Mononuclear cell (primary cell): ENCODE data around the gene VPS26C. TPM values are rescaled to one million over a fixed set of nuclear protein-coding genes. Genes with fewer than 3 reads are reported as not detected.

ENCODE experiments used
- H3K27me3 ChIP-seq: 2 replicates; pipeline ENCODE4 v1.6.0; 2011; ENCODE audit warnings: low read length, control low read depth; ENCODE audit not compliant: insufficient read depth
- H3K4me1 ChIP-seq: 2 replicates; pipeline ENCODE4 v1.5.1; 2011; ENCODE audit warnings: mild to moderate bottlenecking, low read length, control low read depth; ENCODE audit not compliant: insufficient read depth
- H3K4me3 ChIP-seq: 2 replicates; pipeline ENCODE4 v1.5.1; 2011; ENCODE audit warnings: mild to moderate bottlenecking, low read length, moderate library complexity
- H3K9me3 ChIP-seq: 2 replicates; pipeline ENCODE4 v1.5.1; 2011; ENCODE audit warnings: low read depth, mild to moderate bottlenecking, control low read depth, low read length
- total RNA-seq: library from RNA; depleted of rRNA; stranded (reverse); fragments of >200 nt; gene quantifications from one replicate; pipeline ENCODE4 v1.2.3, GENCODE V29; 2012

Gene VPS26C
- total RNA-seq, 1 donor, result 57.3 TPM

DNA sequence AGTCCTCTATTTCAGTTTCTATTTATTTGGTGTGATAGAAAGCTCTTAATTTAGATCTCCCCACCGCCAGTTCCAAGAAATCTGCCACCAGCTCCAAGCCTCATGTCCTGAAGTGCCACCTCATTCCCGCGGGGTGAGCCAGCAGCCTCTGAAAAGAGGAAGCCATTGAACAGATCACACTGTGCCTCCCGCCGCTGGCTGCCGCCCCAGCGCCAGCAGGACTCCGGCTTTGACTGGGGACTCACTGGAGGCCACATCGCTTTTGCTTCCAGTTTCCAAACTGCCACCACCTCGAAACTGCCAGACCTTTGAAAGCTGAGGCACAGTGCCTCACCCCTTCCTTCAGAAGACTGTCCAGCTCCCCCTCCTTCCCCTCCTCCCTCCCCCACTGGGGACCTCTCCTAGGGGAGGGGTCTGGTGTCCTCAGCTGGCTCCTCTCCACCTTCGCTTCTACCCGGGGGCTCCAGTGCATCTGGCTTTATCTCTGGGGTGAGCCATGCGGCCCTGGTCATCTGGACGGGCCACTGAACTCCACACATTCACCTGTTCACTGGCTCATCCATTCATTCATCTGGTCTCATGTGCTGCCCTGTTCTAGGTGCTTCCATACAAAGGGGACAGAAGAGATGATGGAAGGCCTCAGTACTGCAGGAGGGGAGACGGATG is 58.9 kb downstream of the VPS26C start:
- H3K4me3 ChIP-seq, result no peak overlapping the region
- H3K27me3 ChIP-seq, result no peaks in the 10 kb centered on the region
- no peaks in the 10 kb centered on the region for H3K9me3 ChIP-seq
- peaks cover 16% of the 10 kb centered on the region for H3K4me1 ChIP-seq

DNA sequence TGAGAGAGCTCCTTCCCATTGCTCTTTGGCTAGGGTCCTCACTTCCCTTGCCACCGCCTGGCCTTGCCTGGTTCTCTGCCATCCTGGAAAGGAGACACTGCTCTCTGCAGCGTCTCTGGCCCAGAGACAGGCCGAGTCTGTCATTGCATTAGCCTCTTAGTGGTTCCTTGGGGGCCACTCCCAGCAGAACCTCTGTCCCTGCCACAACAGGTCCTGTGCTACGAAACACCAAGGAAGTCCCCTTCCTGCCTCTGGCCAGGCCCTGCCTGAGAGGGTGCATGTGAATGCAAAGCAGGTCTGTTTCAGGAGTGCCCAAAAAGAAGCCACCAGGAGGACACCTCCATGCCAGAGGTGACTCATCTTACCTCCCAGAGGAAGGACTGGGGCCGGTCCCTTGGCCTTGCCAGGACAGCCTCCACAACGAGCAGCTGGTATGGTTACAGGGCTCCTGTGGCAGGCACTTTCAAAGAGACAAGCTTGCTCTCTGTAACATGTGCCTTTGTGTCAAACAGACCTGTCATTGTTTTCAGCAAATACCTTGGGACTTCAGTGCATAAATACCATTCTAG is 59.6 kb downstream of the VPS26C start:
- H3K27me3 ChIP-seq, result no peaks in the 10 kb centered on the region
- H3K4me3 ChIP-seq, result no peak overlapping the region
- peaks cover 16% of the 10 kb centered on the region for H3K4me1 ChIP-seq
- no peaks in the 10 kb centered on the region for H3K9me3 ChIP-seq

DNA sequence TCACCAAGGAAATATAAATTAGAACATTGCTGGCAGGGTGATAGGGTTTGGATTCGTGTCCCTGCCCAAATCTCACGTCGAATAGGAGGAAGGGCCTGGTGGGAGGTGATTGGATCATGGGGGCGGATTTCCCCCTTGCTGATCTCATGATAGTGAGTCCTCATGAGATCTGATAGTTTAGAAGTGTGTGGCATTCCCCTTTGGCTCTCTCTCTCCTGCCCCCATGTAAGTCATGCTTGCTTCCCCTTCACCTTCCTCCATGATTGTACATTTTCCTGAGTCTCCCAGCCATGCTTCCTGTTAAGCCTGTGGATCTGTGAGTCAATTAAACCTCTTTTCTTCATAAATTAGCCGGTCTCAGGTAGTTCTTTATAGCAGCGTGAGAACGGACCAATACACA is 60.6 kb downstream of the VPS26C start:
- H3K9me3 ChIP-seq, result no peaks in the 10 kb centered on the region
- H3K27me3 ChIP-seq, result no peaks in the 10 kb centered on the region
- no peak overlapping the region for H3K4me3 ChIP-seq
- peaks cover 16% of the 10 kb centered on the region for H3K4me1 ChIP-seq

DNA sequence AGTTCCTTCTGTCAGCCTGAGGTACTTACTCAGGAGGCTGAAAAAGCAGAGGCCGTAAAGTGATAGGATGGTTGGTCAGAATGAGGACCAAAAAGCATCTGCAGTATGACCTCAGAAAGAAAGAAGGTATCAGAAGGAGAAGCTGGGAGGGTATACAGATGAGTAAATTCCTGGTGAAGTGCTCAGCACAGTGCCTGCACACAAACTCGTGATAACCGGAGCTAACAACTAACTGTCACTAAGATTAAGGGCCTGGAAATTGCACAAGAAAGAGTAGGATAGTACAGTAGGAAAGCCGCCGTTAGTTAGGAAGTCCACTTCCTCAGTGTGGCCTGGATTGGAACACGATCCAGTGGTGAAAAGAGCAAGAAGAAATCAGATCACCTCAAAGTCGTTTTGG is 62.6 kb downstream of the VPS26C start:
- Histone ChIP-seq H3K9me3 (no peaks in the 10 kb centered on the region), H3K4me1 (peaks cover 16% of the 10 kb centered on the region), H3K4me3 (no peak overlapping the region), H3K27me3 (no peaks in the 10 kb centered on the region)

DNA sequence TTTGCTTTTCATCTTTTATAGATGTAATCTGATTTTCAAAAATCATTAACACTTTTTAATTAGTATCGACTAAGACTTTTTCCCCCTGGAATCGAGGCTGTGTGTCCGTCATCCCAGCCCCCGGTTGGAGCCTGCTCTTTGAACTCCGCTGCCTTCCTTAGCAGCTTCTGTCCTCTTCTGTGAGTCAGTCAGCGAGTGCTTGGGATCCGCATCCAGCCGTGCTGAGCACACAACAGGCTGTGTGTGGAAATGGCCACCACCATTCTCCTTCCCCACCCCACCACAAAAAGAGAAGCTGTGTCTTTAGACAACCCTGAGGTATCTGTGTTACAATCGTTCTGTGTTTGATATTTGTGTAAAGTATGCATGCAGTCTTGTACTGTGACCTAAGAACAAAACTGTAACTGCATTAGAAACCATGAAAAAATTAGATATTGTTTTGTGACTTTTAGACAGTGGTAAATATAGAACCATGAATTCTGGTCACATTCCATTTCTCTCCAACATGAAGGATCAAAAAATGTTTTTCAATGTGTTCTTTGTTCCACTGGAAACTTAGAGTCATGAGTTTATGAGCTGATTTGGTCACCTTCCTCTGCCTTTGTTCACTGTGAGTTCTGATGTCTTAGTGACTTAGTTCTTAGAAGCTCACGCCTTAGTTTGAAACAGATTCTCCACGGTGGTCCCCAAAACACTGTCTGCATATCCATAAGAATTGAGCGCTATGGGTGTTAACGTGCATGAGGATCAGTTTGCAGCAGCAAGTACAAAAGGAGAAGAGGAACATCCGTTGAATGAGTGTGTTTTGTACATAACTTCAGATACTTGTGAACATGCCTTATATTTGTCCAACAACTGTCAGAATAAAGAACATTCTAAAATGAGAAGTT is 64.7 kb downstream of the VPS26C start:
- Histone ChIP-seq H3K4me3 (no peak overlapping the region), H3K4me1 (peaks cover 4% of the 10 kb centered on the region), H3K9me3 (no peaks in the 10 kb centered on the region), H3K27me3 (no peaks in the 10 kb centered on the region)

DNA sequence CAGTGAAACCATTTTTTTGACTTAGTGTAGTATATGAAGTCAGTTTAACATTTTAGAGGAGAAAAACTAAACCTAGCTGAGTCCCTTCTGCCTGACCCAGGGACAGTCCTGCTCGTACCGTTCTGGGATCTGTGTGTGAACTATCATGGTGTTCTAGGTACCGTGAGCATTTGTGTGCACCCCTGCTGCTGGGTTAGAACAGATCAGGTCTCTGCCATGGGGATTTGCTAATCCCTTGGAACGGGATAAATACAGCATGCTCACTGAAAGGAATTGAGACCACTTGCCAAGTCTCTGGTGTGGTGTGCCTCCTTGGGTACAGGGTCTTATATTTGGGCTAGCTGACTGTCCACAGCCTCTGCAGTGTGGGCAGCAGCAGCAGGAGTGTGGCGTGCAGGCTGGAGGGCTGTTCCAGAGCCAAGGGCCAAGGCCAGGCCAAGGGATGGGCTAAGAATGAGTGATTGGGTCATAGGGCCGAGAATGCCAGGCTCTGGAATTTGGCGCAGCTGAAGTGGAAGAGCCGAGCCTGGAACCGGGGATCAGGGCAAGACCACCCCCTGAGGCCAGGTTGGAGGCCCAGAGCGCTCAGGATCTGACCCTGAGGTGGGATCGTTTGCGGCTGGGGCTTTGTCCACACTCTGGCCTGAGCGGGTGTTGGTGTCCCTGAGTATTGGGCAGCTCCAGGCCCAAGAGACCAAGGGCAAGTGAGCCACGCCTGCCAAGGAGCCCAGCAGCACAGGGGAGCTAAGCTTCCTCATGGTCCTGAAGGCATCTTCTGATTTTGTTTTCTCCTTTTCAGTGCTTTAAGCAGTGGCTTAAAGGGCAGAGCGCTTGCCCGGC is 66.3 kb downstream of the VPS26C start:
- Histone ChIP-seq H3K4me3 (no peak overlapping the region), H3K4me1 (no peaks in the 10 kb centered on the region), H3K9me3 (no peaks in the 10 kb centered on the region), H3K27me3 (no peaks in the 10 kb centered on the region)

DNA sequence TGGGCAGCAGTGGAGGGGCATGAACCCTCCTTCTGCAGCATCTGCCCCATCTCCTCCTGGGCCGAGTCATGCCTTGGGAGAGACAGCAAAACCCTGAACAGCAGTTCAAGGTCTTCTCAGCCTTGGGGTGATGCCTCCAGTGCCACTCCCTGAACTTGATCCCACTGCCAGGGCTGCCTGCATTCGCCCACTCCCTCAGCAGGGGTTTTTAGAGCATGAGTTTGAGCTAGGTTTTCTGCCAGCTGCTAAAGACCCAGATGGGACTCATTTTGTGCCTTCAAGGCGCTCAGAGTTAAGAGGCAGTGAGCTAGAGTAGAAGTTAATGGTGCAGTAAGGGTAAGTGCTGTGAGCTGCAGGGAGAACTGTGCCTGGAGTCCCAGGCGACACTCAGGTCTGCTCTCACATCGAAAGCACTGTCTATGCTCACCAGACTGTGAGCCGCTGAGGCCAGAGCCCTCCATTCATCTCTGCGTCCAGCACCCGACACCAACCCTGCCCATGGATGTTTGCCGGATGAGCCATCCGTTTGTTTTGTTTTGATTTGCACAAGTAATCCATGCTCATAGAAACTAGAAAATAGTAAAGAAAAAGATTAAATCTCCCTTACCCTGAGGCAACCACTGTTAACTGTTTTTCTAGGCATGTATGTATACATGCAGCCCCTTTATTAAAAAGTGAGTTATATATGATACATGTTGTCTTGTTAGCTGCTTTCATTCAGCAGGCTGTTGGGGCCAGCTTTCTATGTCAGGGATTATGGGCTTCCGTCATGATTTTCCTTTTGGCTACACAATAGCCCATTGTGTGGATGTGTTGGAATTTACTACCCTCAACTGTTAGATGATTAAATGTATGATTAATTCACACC is 67.8 kb downstream of the VPS26C start:
- Histone ChIP-seq H3K9me3 (no peaks in the 10 kb centered on the region), H3K27me3 (no peaks in the 10 kb centered on the region), H3K4me1 (no peaks in the 10 kb centered on the region), H3K4me3 (no peak overlapping the region)

DNA sequence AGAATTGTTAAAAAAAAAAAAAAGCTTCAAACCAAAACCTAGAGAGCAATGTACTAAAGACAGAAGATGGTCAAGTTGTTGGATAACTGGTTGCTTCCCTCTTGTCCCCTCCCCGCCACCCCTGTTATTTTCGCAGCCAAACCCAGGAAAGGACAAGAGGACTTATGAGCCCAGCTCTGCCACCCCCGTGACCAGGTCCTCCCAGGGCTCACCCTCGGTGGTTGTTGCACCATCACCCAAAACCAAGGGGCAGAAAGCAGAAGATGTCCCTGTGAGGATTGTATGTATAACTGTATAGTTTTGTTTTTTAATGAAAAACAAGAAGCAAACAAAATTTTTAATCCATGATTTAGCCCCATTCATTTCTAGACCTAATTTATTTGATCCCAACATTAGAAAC is 69.4 kb downstream of the VPS26C start:
- Histone ChIP-seq H3K4me1 (no peaks in the 10 kb centered on the region), H3K4me3 (no peak overlapping the region)

DNA sequence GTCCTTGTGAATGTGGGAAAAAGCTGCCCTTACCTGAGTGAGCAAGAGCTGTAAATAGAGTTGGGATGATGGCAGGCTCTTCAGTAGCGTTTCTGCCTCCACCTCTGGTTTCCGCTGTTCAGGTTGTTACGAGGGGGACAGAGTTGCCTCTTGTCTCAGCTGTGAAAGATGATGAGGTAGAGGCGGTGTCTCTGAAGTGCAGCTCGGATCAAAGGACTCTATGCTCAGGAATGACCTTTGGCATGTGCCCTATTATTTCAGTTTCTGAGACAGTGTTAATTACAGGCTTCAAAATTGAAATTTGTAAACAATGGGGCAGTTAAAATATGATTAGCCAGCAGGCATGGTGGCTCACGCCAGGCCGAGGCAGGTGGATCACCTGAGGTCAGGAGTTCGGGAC is 70.3 kb downstream of the VPS26C start:
- Histone ChIP-seq H3K9me3 (no peaks in the 10 kb centered on the region), H3K4me3 (no peak overlapping the region), H3K4me1 (no peaks in the 10 kb centered on the region), H3K27me3 (no peaks in the 10 kb centered on the region)

More for the DNA sequence above, 69.4 kb downstream of the VPS26C start:
- Histone ChIP-seq H3K27me3 (no peaks in the 10 kb centered on the region), H3K9me3 (no peaks in the 10 kb centered on the region)

DNA sequence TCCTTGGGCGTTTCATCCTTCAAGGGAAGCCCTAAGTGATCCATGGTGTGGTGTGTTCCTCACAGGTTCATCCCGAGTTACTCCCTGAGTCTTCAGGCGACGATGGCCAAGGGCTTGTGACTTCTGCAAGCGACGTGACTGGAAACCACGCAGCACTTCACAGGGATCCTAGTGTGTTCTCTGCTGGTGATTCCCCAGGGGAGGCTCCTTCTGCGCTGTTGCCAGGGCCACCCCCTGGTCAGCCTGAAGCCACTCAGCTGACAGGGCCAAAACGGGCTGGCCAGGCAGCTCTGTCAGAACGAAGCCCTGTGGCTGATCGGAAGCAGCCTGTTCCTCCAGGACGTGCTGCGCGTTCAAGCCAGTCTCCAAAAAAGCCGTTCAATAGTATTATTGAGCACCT is 71.5 kb downstream of the VPS26C start:
- Histone ChIP-seq H3K9me3 (no peaks in the 10 kb centered on the region), H3K4me3 (no peak overlapping the region), H3K27me3 (no peaks in the 10 kb centered on the region), H3K4me1 (no peaks in the 10 kb centered on the region)

DNA sequence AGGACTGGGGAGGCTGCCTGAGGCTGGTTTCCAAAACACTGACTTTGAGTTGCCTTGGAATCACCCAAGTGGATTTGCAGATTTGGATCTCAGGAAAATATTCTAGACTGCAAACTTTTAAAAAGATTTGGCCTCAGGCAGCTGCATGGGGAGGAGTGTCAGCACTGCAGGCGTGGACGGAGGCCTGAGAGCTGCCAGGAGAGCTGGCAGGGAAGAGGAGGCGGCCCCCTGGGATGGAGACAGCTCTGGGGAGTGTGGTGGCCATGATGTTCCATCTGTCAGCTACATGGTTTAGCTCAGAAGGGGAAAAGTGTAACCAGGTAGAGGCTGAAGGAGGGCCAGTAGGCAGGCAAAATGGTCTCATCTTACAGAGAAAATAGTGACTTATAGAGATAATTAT is 72.1 kb downstream of the VPS26C start:
- Histone ChIP-seq H3K4me3 (no peak overlapping the region), H3K9me3 (no peaks in the 10 kb centered on the region), H3K27me3 (no peaks in the 10 kb centered on the region), H3K4me1 (no peaks in the 10 kb centered on the region)

DNA sequence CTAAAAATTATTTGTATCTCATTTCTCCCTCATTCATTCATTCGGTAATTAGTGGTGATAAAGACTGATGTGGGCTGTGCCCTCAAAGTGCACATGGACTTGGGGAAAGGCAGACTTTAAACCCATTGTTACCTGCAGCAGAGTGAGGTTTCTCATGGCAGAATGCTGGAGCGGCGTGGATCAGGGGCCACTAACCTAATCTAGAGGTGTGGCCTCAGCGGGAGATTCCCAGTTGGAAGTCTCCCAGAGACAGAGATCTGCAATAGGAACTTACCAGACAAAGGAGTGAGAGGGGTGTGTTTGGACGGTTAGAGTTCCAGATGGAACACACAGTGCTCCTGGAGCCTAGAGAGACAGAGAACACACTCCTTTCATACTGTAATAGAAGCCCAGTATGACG is 73.5 kb downstream of the VPS26C start:
- Histone ChIP-seq H3K4me3 (no peak overlapping the region), H3K4me1 (no peaks in the 10 kb centered on the region), H3K27me3 (no peaks in the 10 kb centered on the region), H3K9me3 (no peaks in the 10 kb centered on the region)

DNA sequence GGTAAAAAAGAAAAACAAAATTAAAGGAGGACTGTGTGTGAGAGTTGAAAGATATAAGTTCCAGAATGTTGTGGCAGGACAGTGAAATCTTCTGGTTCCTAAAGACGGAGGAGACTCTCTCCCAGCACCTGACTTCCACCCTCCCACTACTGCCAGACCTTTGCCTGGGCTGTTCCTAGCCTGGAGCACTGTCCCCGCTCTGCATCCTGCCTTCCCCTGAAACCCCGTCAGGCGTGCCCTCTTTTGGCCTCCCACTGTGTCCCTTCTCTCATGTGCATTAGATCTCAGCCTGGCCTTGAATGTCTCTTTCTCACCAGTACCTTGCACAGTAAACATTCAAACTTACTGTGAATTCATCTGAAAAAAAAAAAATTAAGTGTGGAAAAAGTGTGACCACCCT is 74.1 kb downstream of the VPS26C start:
- Histone ChIP-seq H3K4me3 (no peak overlapping the region), H3K27me3 (no peaks in the 10 kb centered on the region), H3K4me1 (no peaks in the 10 kb centered on the region), H3K9me3 (no peaks in the 10 kb centered on the region)

DNA sequence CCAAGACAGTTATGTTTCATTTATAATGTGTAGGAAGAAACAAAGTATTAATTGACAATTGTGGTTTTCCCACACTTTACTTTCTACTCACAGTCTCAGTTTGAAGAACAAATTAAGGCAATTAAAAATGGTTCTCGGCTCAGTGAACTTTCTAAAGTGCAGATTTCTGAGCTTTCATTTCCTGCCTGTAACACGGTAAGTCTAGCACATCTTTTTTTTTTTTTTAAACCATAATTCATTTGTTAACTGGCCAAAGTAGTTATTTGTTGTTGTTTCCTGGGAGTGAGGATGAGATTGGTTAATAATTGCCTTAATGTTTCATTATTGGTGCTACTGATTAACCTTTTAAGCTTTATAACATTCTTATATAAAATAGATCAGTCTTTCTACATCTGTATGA is 75.1 kb downstream of the VPS26C start:
- H3K4me1 ChIP-seq, result no peaks in the 10 kb centered on the region
- H3K9me3 ChIP-seq, result no peaks in the 10 kb centered on the region
- H3K4me3 ChIP-seq, result no peak overlapping the region
- no peaks in the 10 kb centered on the region for H3K27me3 ChIP-seq
